Stomach (tissue), 9 donors: Measurements from ENCODE around the gene GRIP2. TPM values are rescaled to one million over a fixed set of nuclear protein-coding genes. Genes with fewer than 3 reads are reported as not detected.

Experiments
- DNase-seq, 2 donors: peaks; one replicate each; pipeline versions ENCODE4 v3.0.0 to v3.0.0-alpha.2; 2013 to 2019
- H3K27ac ChIP-seq, 5 donors: fragments of 200-600 bp in 4 of 5; sonication (generic) in 4 of 5; one replicate each; pipeline ENCODE4 v1.5.1; 2013 to 2019; ENCODE audit warnings: mild to moderate bottlenecking in 1 of 5, moderate library complexity in 1 of 5
- H3K27me3 ChIP-seq, 3 donors: fragments of 200-600 bp; sonication (generic); one replicate each; pipeline ENCODE4 v1.5.1; 2017 to 2019; ENCODE audit warnings: mixed run types in 1 of 3
- H3K36me3 ChIP-seq, 4 donors: fragments of 200-600 bp; sonication (generic); 1 replicate in 3 of 4; 2 replicates in 1 of 4; pipeline ENCODE4 v1.5.1; 2016 to 2019
- H3K4me1 ChIP-seq, 4 donors: fragments of 200-600 bp; sonication (generic); one replicate each; pipeline ENCODE4 v1.5.1; 2016 to 2019
- H3K4me3 ChIP-seq, 4 donors: fragments of 200-600 bp; sonication (generic) in 3 of 4; one replicate each; pipeline ENCODE4 v1.5.1; 2016 to 2019; ENCODE audit warnings: mild to moderate bottlenecking in 1 of 4
- H3K9me3 ChIP-seq, 4 donors: fragments of 200-600 bp; sonication (generic); one replicate each; pipeline ENCODE4 v1.5.1; 2016 to 2019
- CTCF ChIP-seq, 7 experiments: fragments of 450-650 bp in 4 of 7; fragments of 200-600 bp in 3 of 7; sonication (generic) in 3 of 7; IDR thresholded peaks; one replicate each; pipeline ENCODE4 v1.5.1; 2016 to 2019; ENCODE audit warnings: antibody characterized with exemption in 7 of 7, control low read depth in 2 of 7, mild to moderate bottlenecking in 1 of 7
- EP300 ChIP-seq: sonication (generic); formaldehyde crosslinking; IDR thresholded peaks from one replicate; pipeline ENCODE4 v1.6.1; 2017; ENCODE audit warnings: antibody characterized with exemption
- POLR2A ChIP-seq, 4 donors: fragments of 450-650 bp; IDR thresholded peaks; one replicate each; pipeline ENCODE4 v1.6.1; 2016; ENCODE audit warnings: antibody characterized with exemption in 4 of 4, control low read depth in 2 of 4, mild to moderate bottlenecking in 1 of 4, moderate library complexity in 1 of 4
- POLR2AphosphoS5 ChIP-seq, 3 donors: sonication (generic); formaldehyde crosslinking; IDR thresholded peaks; one replicate each; pipeline ENCODE4 v1.6.1; 2016; ENCODE audit warnings: antibody characterized with exemption in 3 of 3
- WGBS, 5 donors: extraction: QIAGEN DNeasy Blood & Tissue Kit in 3 of 5; methylation state at CpG; one replicate each; pipeline versions ENCODE4 v1.1.5 to v1.1.7; 2013 to 2018; 5-methylcytosine and 5-hydroxymethylcytosine counted together
- intact Hi-C: fragments of 100-400 bp; cut with DNase I; formaldehyde crosslinking; loops from one replicate; pipeline ENCODE4 v1.15.1; 2023; ENCODE audit warnings: low total_unique reads
- polyA plus RNA-seq, 3 donors: library from polyadenylated mRNA; stranded (reverse); fragments of 200-250 nt; gene quantifications; one replicate each; pipeline ENCODE4 v1.2.3, GENCODE V29; 2013
- total RNA-seq, 5 donors: library from RNA; depleted of rRNA; stranded (reverse); fragments of >200 nt; gene quantifications; one replicate each; pipeline versions ENCODE4 v1.1.0 to v1.2.3, GENCODE V29; 2014 to 2016
- donor health status: healthy with polysubstance abuse.
- donor health status: Bipolar disorder and iron deficiency.
- donor health status: healthy.

The GRIP2 gene
- total and polyA plus RNA-seq, 8 donors, result 0.58 to 33.8 (median 2.8) TPM

DNA sequence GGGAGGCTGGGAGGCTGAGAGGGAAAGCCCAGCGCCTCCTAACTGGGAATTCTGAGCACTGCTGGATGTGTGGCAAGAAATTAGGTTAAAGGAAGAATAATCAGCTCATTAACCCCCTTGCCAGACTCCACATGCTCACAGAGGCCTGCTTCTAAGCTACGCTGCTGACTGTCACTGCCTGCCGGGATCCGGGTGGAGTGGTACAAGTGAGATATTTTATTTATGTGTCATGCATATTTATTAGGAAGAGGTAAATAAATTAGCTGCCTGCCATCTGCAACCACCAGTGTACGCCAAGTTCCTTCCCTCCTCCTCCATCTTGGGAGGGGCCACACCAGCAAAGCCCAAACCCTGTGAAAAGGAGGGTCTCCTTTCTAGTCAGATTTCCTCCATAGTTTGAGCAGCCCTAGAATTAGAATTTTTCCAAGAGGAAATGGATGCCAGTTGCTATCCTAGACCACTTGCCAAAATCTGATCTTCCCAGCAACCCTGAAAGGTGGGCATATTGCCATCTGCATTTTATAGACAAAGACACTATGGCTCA lies 43.5 kb upstream of the GRIP2 start:
- Histone ChIP-seq H3K27ac (no peak overlapping the region), H3K4me3 (no peak overlapping the region), H3K27me3 (peaks cover 0 to 13% (median 0%) of the 10 kb centered on the region in 3 donors), H3K9me3 (no peaks in the 10 kb centered on the region), H3K36me3 (no peaks in the 10 kb centered on the region), H3K4me1 (no peaks in the 10 kb centered on the region)
- WGBS, 5 donors, result 71 to 82% (median 78%) methylated on average over 5 of the region's 5 CpGs
- intact Hi-C loops, result no loop called here
- no peak for TF ChIP-seq POLR2AphosphoS5 (IDR thresholded peaks at IDR 0.05)
- TF ChIP-seq CTCF (IDR thresholded peaks at IDR 0.05), result no peak
- TF ChIP-seq EP300, result no peak
- no peak for TF ChIP-seq POLR2A (IDR thresholded peaks at IDR 0.05)
- DNase-seq, result peak in 1 of 2 donors; percentile 19

DNA sequence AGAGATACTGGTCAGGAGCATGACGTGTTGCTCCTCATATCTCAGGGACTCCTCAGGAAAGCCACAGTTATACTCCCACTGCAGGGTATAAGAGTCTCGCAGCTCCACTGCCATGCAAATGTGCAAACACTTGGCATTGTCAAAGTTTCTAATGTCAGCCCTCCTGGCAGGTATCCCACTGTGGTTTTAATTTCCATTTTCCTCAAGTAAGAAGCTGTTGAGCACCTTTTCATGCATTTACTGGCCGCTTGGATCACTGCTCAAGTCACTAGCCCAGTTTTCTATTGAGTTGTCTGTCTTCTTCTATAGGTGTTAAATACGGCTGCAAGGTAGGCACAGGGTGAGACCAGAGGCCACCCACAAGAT lies 41.9 kb upstream of the GRIP2 start:
- intact Hi-C loops, result no loop called here
- whole genome bisulfite sequencing, 5 donors, result 57 to 67% (median 63%) methylated on average over 4 of the region's 4 CpGs
- Histone ChIP-seq H3K27ac (no peak overlapping the region), H3K4me1 (no peaks in the 10 kb centered on the region), H3K9me3 (no peaks in the 10 kb centered on the region), H3K36me3 (no peaks in the 10 kb centered on the region), H3K4me3 (no peak overlapping the region), H3K27me3 (peaks cover 0 to 10% (median 0%) of the 10 kb centered on the region in 3 donors)
- TF ChIP-seq POLR2AphosphoS5 (IDR thresholded peaks at IDR 0.05) (no peak), CTCF (IDR thresholded peaks at IDR 0.05) (no peak), POLR2A (IDR thresholded peaks at IDR 0.05) (no peak), EP300 (no peak)
- no peak for DNase-seq

DNA sequence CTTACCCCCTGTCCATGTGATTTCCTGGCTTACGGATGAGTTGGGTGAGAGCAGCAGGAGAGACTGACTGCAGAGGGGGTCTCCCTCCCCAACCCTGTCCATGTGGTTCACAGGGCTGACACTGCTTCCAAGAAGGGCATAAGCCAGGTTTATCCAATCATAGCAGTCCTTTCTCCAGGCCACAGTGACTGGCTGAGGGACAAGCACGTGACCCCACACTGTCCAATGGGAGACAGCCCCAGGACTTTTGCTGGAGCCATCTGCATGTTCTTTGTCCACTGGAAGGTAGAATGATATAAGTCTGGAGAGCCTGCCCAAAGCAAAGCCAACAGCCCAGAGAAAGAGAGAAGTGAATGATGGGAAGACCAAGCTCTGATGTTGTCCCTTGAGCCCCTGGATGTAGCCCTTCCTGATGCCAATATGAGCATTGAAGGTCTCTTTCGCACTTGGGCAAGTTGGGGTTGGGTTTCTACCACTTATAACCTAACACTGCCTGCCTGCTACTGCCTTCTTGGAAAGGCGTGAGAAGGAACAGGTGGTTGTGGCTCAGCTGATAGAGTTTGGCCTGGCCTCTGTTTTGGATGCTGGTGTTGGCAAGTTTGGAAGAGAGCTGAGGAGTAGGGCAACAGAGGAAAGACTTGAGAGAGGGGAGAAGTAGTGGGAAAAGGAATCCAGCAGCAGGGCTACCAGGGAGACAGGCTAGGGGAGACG lies 41.3 kb upstream of the GRIP2 start:
- TF ChIP-seq CTCF (IDR thresholded peaks at IDR 0.05) (no peak), POLR2AphosphoS5 (IDR thresholded peaks at IDR 0.05) (no peak), EP300 (no peak)
- Histone ChIP-seq H3K4me1 (no peaks in the 10 kb centered on the region), H3K36me3 (no peaks in the 10 kb centered on the region), H3K4me3 (no peak overlapping the region), H3K27ac (no peak overlapping the region), H3K27me3 (peaks cover 0 to 10% (median 0%) of the 10 kb centered on the region in 3 donors), H3K9me3 (no peaks in the 10 kb centered on the region)
- intact Hi-C loops, result no loop called here
- no peak for DNase-seq
- WGBS, 5 donors, result 73 to 84% (median 77%) methylated on average over 5 of the region's 5 CpGs

- Histone ChIP-seq H3K4me1 (no peaks in the 10 kb centered on the region), H3K27me3 (peaks cover 0 to 14% (median 0%) of the 10 kb centered on the region in 3 donors), H3K36me3 (no peaks in the 10 kb centered on the region), H3K4me3 (no peak overlapping the region), H3K27ac (no peak overlapping the region), H3K9me3 (no peaks in the 10 kb centered on the region)
- WGBS, 5 donors, result 55 to 67% (median 66%) methylated on average over 4 to 5 of the region's 5 CpGs
- intact Hi-C loops, result no loop called here
- no peak for DNase-seq
- TF ChIP-seq EP300 (no peak), POLR2AphosphoS5 (IDR thresholded peaks at IDR 0.05) (no peak), POLR2A (IDR thresholded peaks at IDR 0.05) (no peak), CTCF (IDR thresholded peaks at IDR 0.05) (no peak)
Measured at GRCh38 chr3:14577897-14578296, 37.8 kb upstream of the GRIP2 start.
